GM23338 (cell line): ENCODE results near the gene CA5B. TPM values are rescaled to one million over a fixed set of nuclear protein-coding genes. Genes with fewer than 3 reads are reported as not detected.

Source experiments
- ATAC-seq: fragments of 200-7000 bp; cut with Tn5 transposase; 3 replicates; pipeline ENCODE4 v1.9.1; 2020
- DNase-seq: peaks from one replicate; pipeline ENCODE4 v3.0.0-alpha.2; 2015; ENCODE audit warnings: low spot score
- H2AFZ ChIP-seq: fragments of 200-600 bp; sonication (generic); 2 replicates; pipeline ENCODE4 v1.8.0; 2016; ENCODE audit warnings: antibody characterized with exemption, mild to moderate bottlenecking, moderate library complexity
- H3F3A ChIP-seq: fragments of 200-600 bp; sonication (generic); replicated peaks from 2 replicates; pipeline ENCODE4 v1.8.0; 2017; ENCODE audit warnings: antibody characterized with exemption, mixed run types, low read depth
- H3K27ac ChIP-seq: fragments of 200-600 bp; sonication (generic); 2 replicates; pipeline ENCODE4 v1.6.1; 2016; ENCODE audit warnings: low read depth
- H3K27me3 ChIP-seq: fragments of 200-600 bp; sonication (generic); 2 replicates; pipeline ENCODE4 v1.8.0; 2016; ENCODE audit warnings: mild to moderate bottlenecking, mixed run types, moderate library complexity; ENCODE audit not compliant: insufficient read depth
- H3K36me3 ChIP-seq: fragments of 200-600 bp; sonication (generic); 2 replicates; pipeline ENCODE4 v1.8.0; 2016; ENCODE audit warnings: mild to moderate bottlenecking; ENCODE audit not compliant: insufficient read depth
- H3K4me1 ChIP-seq: fragments of 200-600 bp; sonication (generic); 2 replicates; pipeline ENCODE4 v1.8.0; 2016; ENCODE audit warnings: mild to moderate bottlenecking, moderate library complexity; ENCODE audit not compliant: insufficient read depth
- H3K4me2 ChIP-seq: fragments of 200-600 bp; sonication (generic); 2 replicates; pipeline ENCODE4 v1.7.1; 2017; ENCODE audit warnings: mixed run types
- H3K4me3 ChIP-seq: fragments of 200-600 bp; sonication (generic); 2 replicates; pipeline ENCODE4 v1.6.1; 2016; ENCODE audit warnings: mixed run types
- H3K79me2 ChIP-seq: fragments of 200-600 bp; sonication (generic); replicated peaks from 2 replicates; pipeline ENCODE4 v1.8.0; 2017; ENCODE audit warnings: mild to moderate bottlenecking; ENCODE audit not compliant: insufficient read depth
- H3K9me2 ChIP-seq: fragments of 200-600 bp; sonication (generic); 2 replicates; pipeline ENCODE4 v1.8.0; 2017; ENCODE audit not compliant: insufficient read depth
- H4K20me1 ChIP-seq: fragments of 200-600 bp; sonication (generic); replicated peaks from 2 replicates; pipeline ENCODE4 v1.8.0; 2017; ENCODE audit warnings: mild to moderate bottlenecking; ENCODE audit not compliant: insufficient read depth
- H3K27ac Mint-ChIP-seq: 2 replicates; pipeline ENCODE4 v1.8.0; 2020; ENCODE audit warnings: inconsistent platforms, mild to moderate bottlenecking, moderate library complexity, mixed read lengths
- H3K27me3 Mint-ChIP-seq: 3 replicates; pipeline ENCODE4 v1.8.0; 2022; ENCODE audit warnings: low read depth, mild to moderate bottlenecking, moderate library complexity, mixed read lengths, inconsistent platforms; ENCODE audit not compliant: insufficient read depth, poor library complexity
- H3K36me3 Mint-ChIP-seq: 3 replicates; pipeline ENCODE4 v1.8.0; 2021; ENCODE audit warnings: low read depth, mild to moderate bottlenecking, inconsistent platforms, moderate library complexity, mixed read lengths
- H3K4me1 Mint-ChIP-seq: 3 replicates; pipeline ENCODE4 v1.8.0; 2020; ENCODE audit warnings: mild to moderate bottlenecking, inconsistent platforms, mixed read lengths
- H3K4me3 Mint-ChIP-seq: 3 replicates; pipeline ENCODE4 v1.8.0; 2021; ENCODE audit warnings: moderate library complexity, mild to moderate bottlenecking, inconsistent platforms, mixed read lengths
- H3K9me3 Mint-ChIP-seq: 3 replicates; pipeline ENCODE4 v1.8.0; 2020; ENCODE audit warnings: moderate library complexity, mild to moderate bottlenecking, inconsistent platforms, mixed read lengths
- CREB1 ChIP-seq: fragments of 250-450 bp; sonication (Bioruptor Pico); IDR thresholded peaks from 2 replicates; pipeline ENCODE4 v1.5.0; 2020; ENCODE audit warnings: low read depth, mild to moderate bottlenecking, moderate library complexity
- EZH2 ChIP-seq: fragments of 200-600 bp; sonication (generic); IDR thresholded peaks from one replicate; pipeline ENCODE4 v1.8.0; 2017; ENCODE audit warnings: antibody characterized with exemption, mild to moderate bottlenecking, low read depth; ENCODE audit not compliant: unreplicated experiment
- EZH2phosphoT487 ChIP-seq: fragments of 200-600 bp; sonication (generic); IDR thresholded peaks from one replicate; pipeline ENCODE4 v1.8.1; 2018; ENCODE audit warnings: antibody characterized with exemption; ENCODE audit not compliant: unreplicated experiment
- JUNB ChIP-seq: IDR thresholded peaks from one replicate; pipeline ENCODE4 v1.6.1; 2016; ENCODE audit warnings: antibody characterized with exemption; ENCODE audit not compliant: unreplicated experiment
- NANOG ChIP-seq: IDR thresholded peaks from 2 replicates; pipeline ENCODE4 v1.6.1; 2016; ENCODE audit warnings: antibody characterized with exemption, borderline replicate concordance
- POLR2AphosphoS5 ChIP-seq: IDR thresholded peaks from 2 replicates; pipeline ENCODE4 v1.6.1; 2016; ENCODE audit warnings: antibody characterized with exemption, low read depth
- STAT1 ChIP-seq: IDR thresholded peaks from one replicate; pipeline ENCODE4 v1.6.1; 2016; ENCODE audit warnings: antibody characterized with exemption; ENCODE audit not compliant: unreplicated experiment
- ZNF114 ChIP-seq: fragments of 250-450 bp; sonication (Bioruptor Pico); IDR thresholded peaks from 2 replicates; pipeline ENCODE4 v1.5.0; 2020; ENCODE audit warnings: mild to moderate bottlenecking, moderate library complexity
- ZNF331 ChIP-seq: fragments of 250-450 bp; sonication (Bioruptor Pico); IDR thresholded peaks from 2 replicates; pipeline ENCODE4 v1.5.0; 2020; ENCODE audit warnings: low read depth, mild to moderate bottlenecking, moderate library complexity
- polyA plus RNA-seq: library from polyadenylated mRNA; unstranded; fragments of >200 nt; fragmentation: Nextera tagmentation; extraction: Ambion mirVana; gene quantifications from 2 replicates; pipeline ENCODE4 v1.2.1, GENCODE V29; 2016
- total RNA-seq: library from RNA; depleted of rRNA; stranded (reverse); fragments of >200 nt; shearing (Covaris generic); gene quantifications from 2 replicates; pipeline ENCODE4 v1.2.3, GENCODE V29; 2014
- TF ChIP-seq, protein P1 (sequence below), 2 experiments: fragments of 200-600 bp in 1 of 2; sonication (generic) in 1 of 2; conservative IDR thresholded peaks; 2 replicates each; pipeline versions ENCODE4 v1.5.1 to v1.6.1; 2016 to 2017; ENCODE audit warnings: antibody characterized with exemption in 2 of 2, low read depth in 2 of 2, mild to moderate bottlenecking in 2 of 2, moderate library complexity in 1 of 2
- TF ChIP-seq, protein P2 (sequence below): IDR thresholded peaks from 2 replicates; pipeline ENCODE4 v1.6.1; 2016; ENCODE audit warnings: antibody characterized with exemption
- TF ChIP-seq, protein P3 (sequence below): IDR thresholded peaks from one replicate; pipeline ENCODE4 v1.6.1; 2018; ENCODE audit warnings: antibody characterized with exemption; ENCODE audit not compliant: unreplicated experiment
- TF ChIP-seq, protein P4 (sequence below): fragments of 250-450 bp; sonication (Bioruptor Pico); IDR thresholded peaks from 2 replicates; pipeline ENCODE4 v1.5.0; 2020; ENCODE audit warnings: mild to moderate bottlenecking, moderate library complexity

CA5B gene
- total and polyA plus RNA-seq, 2 experiments from 2014 or later: 4.8 to 6.1 TPM

DNA sequence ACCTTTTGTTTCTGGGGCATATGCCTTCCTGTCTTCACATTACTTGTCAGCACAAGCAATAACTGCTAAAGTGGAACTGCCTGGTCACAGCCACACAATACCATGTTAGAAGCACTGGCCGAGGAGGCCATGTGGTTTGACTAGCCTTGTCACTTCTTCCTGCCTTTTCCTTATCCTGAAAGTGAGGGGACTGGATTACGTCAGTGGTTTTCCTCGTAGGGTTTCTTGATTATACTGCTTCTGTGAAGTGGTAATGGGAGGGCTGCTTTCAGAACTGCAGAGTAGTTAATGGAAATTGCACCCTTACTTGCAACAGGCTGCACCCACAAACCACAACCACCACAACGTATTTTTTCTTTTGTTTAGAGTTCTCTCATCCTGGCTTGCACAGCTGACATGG lies 78.8 kb downstream of the CA5B start:
- no peak overlapping the region for H3K4me3 ChIP-seq
- peak; percentile 11 for DNase-seq
- H3F3A ChIP-seq: no peaks in the 10 kb centered on the region
- peaks cover 12% of the 10 kb centered on the region for H3K4me1 ChIP-seq
- H3K27me3 ChIP-seq: no peaks in the 10 kb centered on the region
- H4K20me1 ChIP-seq: no peaks in the 10 kb centered on the region
- H3K27ac Mint-ChIP-seq: peak overlapping the region; percentile 100
- TF ChIP-seq POLR2AphosphoS5 (no peak), STAT1 (no peak), EZH2phosphoT487 (no peak), CREB1 (CRISPR knock-in tag) (no peak), JUNB (no peak), EZH2 (no peak), ZNF331 (CRISPR knock-in tag) (no peak), ZNF114 (CRISPR knock-in tag) (no peak), NANOG (no peak)
- TF ChIP-seq, protein P1, sequence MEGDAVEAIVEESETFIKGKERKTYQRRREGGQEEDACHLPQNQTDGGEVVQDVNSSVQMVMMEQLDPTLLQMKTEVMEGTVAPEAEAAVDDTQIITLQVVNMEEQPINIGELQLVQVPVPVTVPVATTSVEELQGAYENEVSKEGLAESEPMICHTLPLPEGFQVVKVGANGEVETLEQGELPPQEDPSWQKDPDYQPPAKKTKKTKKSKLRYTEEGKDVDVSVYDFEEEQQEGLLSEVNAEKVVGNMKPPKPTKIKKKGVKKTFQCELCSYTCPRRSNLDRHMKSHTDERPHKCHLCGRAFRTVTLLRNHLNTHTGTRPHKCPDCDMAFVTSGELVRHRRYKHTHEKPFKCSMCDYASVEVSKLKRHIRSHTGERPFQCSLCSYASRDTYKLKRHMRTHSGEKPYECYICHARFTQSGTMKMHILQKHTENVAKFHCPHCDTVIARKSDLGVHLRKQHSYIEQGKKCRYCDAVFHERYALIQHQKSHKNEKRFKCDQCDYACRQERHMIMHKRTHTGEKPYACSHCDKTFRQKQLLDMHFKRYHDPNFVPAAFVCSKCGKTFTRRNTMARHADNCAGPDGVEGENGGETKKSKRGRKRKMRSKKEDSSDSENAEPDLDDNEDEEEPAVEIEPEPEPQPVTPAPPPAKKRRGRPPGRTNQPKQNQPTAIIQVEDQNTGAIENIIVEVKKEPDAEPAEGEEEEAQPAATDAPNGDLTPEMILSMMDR (conservative IDR thresholded peaks at IDR 0.05; ENCODE audit: low read depth in 2 of 2): no peak
- TF ChIP-seq, protein P2, sequence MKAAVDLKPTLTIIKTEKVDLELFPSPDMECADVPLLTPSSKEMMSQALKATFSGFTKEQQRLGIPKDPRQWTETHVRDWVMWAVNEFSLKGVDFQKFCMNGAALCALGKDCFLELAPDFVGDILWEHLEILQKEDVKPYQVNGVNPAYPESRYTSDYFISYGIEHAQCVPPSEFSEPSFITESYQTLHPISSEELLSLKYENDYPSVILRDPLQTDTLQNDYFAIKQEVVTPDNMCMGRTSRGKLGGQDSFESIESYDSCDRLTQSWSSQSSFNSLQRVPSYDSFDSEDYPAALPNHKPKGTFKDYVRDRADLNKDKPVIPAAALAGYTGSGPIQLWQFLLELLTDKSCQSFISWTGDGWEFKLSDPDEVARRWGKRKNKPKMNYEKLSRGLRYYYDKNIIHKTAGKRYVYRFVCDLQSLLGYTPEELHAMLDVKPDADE: no peak
- TF ChIP-seq, protein P3, sequence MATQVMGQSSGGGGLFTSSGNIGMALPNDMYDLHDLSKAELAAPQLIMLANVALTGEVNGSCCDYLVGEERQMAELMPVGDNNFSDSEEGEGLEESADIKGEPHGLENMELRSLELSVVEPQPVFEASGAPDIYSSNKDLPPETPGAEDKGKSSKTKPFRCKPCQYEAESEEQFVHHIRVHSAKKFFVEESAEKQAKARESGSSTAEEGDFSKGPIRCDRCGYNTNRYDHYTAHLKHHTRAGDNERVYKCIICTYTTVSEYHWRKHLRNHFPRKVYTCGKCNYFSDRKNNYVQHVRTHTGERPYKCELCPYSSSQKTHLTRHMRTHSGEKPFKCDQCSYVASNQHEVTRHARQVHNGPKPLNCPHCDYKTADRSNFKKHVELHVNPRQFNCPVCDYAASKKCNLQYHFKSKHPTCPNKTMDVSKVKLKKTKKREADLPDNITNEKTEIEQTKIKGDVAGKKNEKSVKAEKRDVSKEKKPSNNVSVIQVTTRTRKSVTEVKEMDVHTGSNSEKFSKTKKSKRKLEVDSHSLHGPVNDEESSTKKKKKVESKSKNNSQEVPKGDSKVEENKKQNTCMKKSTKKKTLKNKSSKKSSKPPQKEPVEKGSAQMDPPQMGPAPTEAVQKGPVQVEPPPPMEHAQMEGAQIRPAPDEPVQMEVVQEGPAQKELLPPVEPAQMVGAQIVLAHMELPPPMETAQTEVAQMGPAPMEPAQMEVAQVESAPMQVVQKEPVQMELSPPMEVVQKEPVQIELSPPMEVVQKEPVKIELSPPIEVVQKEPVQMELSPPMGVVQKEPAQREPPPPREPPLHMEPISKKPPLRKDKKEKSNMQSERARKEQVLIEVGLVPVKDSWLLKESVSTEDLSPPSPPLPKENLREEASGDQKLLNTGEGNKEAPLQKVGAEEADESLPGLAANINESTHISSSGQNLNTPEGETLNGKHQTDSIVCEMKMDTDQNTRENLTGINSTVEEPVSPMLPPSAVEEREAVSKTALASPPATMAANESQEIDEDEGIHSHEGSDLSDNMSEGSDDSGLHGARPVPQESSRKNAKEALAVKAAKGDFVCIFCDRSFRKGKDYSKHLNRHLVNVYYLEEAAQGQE: no peak
- TF ChIP-seq, protein P4, sequence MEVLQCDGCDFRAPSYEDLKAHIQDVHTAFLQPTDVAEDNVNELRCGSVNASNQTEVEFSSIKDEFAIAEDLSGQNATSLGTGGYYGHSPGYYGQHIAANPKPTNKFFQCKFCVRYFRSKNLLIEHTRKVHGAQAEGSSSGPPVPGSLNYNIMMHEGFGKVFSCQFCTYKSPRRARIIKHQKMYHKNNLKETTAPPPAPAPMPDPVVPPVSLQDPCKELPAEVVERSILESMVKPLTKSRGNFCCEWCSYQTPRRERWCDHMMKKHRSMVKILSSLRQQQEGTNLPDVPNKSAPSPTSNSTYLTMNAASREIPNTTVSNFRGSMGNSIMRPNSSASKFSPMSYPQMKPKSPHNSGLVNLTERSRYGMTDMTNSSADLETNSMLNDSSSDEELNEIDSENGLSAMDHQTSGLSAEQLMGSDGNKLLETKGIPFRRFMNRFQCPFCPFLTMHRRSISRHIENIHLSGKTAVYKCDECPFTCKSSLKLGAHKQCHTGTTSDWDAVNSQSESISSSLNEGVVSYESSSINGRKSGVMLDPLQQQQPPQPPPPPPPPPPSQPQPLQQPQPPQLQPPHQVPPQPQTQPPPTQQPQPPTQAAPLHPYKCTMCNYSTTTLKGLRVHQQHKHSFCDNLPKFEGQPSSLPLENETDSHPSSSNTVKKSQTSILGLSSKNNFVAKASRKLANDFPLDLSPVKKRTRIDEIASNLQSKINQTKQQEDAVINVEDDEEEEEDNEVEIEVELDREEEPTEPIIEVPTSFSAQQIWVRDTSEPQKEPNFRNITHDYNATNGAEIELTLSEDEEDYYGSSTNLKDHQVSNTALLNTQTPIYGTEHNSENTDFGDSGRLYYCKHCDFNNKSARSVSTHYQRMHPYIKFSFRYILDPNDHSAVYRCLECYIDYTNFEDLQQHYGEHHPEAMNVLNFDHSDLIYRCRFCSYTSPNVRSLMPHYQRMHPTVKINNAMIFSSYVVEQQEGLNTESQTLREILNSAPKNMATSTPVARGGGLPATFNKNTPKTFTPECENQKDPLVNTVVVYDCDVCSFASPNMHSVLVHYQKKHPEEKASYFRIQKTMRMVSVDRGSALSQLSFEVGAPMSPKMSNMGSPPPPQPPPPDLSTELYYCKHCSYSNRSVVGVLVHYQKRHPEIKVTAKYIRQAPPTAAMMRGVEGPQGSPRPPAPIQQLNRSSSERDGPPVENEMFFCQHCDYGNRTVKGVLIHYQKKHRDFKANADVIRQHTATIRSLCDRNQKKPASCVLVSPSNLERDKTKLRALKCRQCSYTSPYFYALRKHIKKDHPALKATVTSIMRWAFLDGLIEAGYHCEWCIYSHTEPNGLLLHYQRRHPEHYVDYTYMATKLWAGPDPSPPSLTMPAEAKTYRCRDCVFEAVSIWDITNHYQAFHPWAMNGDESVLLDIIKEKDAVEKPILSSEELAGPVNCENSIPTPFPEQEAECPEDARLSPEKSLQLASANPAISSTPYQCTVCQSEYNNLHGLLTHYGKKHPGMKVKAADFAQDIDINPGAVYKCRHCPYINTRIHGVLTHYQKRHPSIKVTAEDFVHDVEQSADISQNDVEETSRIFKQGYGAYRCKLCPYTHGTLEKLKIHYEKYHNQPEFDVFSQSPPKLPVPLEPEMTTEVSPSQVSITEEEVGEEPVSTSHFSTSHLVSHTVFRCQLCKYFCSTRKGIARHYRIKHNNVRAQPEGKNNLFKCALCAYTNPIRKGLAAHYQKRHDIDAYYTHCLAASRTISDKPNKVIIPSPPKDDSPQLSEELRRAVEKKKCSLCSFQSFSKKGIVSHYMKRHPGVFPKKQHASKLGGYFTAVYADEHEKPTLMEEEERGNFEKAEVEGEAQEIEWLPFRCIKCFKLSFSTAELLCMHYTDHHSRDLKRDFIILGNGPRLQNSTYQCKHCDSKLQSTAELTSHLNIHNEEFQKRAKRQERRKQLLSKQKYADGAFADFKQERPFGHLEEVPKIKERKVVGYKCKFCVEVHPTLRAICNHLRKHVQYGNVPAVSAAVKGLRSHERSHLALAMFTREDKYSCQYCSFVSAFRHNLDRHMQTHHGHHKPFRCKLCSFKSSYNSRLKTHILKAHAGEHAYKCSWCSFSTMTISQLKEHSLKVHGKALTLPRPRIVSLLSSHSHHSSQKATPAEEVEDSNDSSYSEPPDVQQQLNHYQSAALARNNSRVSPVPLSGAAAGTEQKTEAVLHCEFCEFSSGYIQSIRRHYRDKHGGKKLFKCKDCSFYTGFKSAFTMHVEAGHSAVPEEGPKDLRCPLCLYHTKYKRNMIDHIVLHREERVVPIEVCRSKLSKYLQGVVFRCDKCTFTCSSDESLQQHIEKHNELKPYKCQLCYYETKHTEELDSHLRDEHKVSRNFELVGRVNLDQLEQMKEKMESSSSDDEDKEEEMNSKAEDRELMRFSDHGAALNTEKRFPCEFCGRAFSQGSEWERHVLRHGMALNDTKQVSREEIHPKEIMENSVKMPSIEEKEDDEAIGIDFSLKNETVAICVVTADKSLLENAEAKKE (CRISPR knock-in tag): no peak
- 0 out of 3 replicates have a peak overlapping the region, but pooled peaks have one; percentile 8 for H3K4me3 Mint-ChIP-seq
- H3K36me3 ChIP-seq: peaks cover 7% of the 10 kb centered on the region; the same call in 1 of the 2 replicates
- peaks cover 23% of the 10 kb centered on the region; the same call in 2 of the 3 replicates for H3K4me1 Mint-ChIP-seq
- peak; percentile 53 for ATAC-seq
- H3K36me3 Mint-ChIP-seq: peaks cover 63% of the 10 kb centered on the region
- no peaks in the 10 kb centered on the region for H3K9me3 Mint-ChIP-seq
- no peaks in the 10 kb centered on the region for H3K27me3 Mint-ChIP-seq
- no peaks in the 10 kb centered on the region for H3K79me2 ChIP-seq
- no peak overlapping the region for H2AFZ ChIP-seq
- H3K27ac ChIP-seq: peak overlapping the region; percentile 87
- H3K4me2 ChIP-seq: peak overlapping the region; percentile 4; the same call in 1 of the 2 replicates
- no peaks in the 10 kb centered on the region for H3K9me2 ChIP-seq
